KBM-7 (cell line): ENCODE measurements around the gene PITX2.

Experiments
- DNase-seq: peaks from one replicate; pipeline ENCODE4 v3.0.0-alpha.2; 2015
- in situ Hi-C: fragments of 300-500 bp; cut with MboI; formaldehyde crosslinking; loops from 2 replicates; pipeline ENCODE4 v1.14.3; 2020; ENCODE audit warnings: low sequenced_read_pairs, low pct_unique_long_range_greater_than_20kb, mixed read lengths

PITX2 gene

GRCh38 chr4:110622841-110623717 lies at the start of gene PITX2:
PITX2 (minus strand) TSS chr4:110623077; CDS start chr4:110622460, 617 bp downstream.
- in situ Hi-C loops = no loop called here
- DNase-seq = no peak

- in situ Hi-C loops = no loop called here
Observed at GRCh38 chr4:110671679-110672078, 48.8 kb upstream of the PITX2 start.

GRCh38 chr4:110669663-110670062 lies 46.8 kb upstream of the PITX2 start:
- in situ Hi-C loops = no loop called here
- no peak for DNase-seq

More at GRCh38 chr4:110671679-110672078, 48.8 kb upstream of the PITX2 start:
- DNase-seq = no peak

GRCh38 chr4:110668463-110669235 lies 45.8 kb upstream of the PITX2 start:
- no peak for DNase-seq
- in situ Hi-C loops = no loop called here

GRCh38 chr4:110667670-110668069 lies 44.8 kb upstream of the PITX2 start:
- no peak for DNase-seq
- in situ Hi-C loops = no loop called here

- no peak for DNase-seq
- in situ Hi-C loops = no loop called here
Observed at GRCh38 chr4:110666030-110666429, 43.2 kb upstream of the PITX2 start.

- in situ Hi-C loops = no loop called here
Observed at GRCh38 chr4:110663738-110664444, 41.0 kb upstream of the PITX2 start.

GRCh38 chr4:110663206-110663605 lies 40.3 kb upstream of the PITX2 start:
- no peak for DNase-seq
- in situ Hi-C loops = no loop called here

More at GRCh38 chr4:110663738-110664444, 41.0 kb upstream of the PITX2 start:
- no peak for DNase-seq

GRCh38 chr4:110660755-110661154 lies 37.9 kb upstream of the PITX2 start:
- in situ Hi-C loops = no loop called here

GRCh38 chr4:110654254-110654635 lies 31.4 kb upstream of the PITX2 start:
- DNase-seq = no peak
- in situ Hi-C loops = no loop called here

More at GRCh38 chr4:110660755-110661154, 37.9 kb upstream of the PITX2 start:
- no peak for DNase-seq

- in situ Hi-C loops = no loop called here
- no peak for DNase-seq
Observed at GRCh38 chr4:110653321-110654253, 30.7 kb upstream of the PITX2 start.

GRCh38 chr4:110644008-110644407 lies 21.1 kb upstream of the PITX2 start:
- in situ Hi-C loops = no loop called here
- DNase-seq = no peak

GRCh38 chr4:110643096-110643495 lies 20.2 kb upstream of the PITX2 start:
- DNase-seq = no peak
- in situ Hi-C loops = no loop called here

GRCh38 chr4:110641218-110641617 lies 18.3 kb upstream of the PITX2 start:
- DNase-seq = no peak
- in situ Hi-C loops = no loop called here

GRCh38 chr4:110640576-110640975 lies 17.7 kb upstream of the PITX2 start:
- in situ Hi-C loops = no loop called here
- no peak for DNase-seq

GRCh38 chr4:110639207-110640090 lies 16.6 kb upstream of the PITX2 start:
- in situ Hi-C loops = no loop called here
- no peak for DNase-seq

GRCh38 chr4:110638089-110638746 lies 15.3 kb upstream of the PITX2 start:
- DNase-seq = no peak
- in situ Hi-C loops = no loop called here
